Measurements from ENCODE around the gene AOPEP. TPM values are rescaled to one million over a fixed set of nuclear protein-coding genes. Genes with fewer than 3 reads are reported as not detected.

Gene AOPEP
- total RNA-seq, 1 donor from 2014 or later = 175 TPM

DNA sequence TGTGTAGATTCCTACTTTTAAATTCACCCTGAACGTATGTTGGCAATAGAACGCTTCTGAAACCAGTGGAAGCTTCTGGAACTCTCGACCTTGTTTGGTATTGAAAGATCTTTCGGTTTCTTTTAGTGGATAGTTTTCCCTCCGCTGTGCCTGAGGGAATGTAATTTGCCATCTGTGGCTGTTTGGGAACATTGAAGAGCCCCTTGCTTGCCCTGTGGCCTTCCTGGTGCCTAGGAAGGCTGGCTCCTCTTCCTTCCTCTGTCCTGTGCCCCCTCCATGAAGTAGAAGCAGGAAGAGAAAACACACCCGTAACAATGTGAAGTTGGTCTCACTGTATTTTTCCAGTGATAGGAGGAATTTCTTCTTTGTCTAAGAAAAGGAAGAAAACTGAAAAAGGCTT is 274.3 kb downstream of the AOPEP start:
- peak overlapping the region; percentile 99 for H3K27ac ChIP-seq (replicated peaks)
- TF ChIP-seq, protein P1, sequence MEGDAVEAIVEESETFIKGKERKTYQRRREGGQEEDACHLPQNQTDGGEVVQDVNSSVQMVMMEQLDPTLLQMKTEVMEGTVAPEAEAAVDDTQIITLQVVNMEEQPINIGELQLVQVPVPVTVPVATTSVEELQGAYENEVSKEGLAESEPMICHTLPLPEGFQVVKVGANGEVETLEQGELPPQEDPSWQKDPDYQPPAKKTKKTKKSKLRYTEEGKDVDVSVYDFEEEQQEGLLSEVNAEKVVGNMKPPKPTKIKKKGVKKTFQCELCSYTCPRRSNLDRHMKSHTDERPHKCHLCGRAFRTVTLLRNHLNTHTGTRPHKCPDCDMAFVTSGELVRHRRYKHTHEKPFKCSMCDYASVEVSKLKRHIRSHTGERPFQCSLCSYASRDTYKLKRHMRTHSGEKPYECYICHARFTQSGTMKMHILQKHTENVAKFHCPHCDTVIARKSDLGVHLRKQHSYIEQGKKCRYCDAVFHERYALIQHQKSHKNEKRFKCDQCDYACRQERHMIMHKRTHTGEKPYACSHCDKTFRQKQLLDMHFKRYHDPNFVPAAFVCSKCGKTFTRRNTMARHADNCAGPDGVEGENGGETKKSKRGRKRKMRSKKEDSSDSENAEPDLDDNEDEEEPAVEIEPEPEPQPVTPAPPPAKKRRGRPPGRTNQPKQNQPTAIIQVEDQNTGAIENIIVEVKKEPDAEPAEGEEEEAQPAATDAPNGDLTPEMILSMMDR (IDR thresholded peaks at IDR 0.05; ENCODE audit: borderline replicate concordance) = no peak
- H3K27me3 ChIP-seq (ENCODE audit: low read depth) = no peaks in the 10 kb centered on the region
- intact Hi-C loops (cut with micrococcal nuclease) = no loop called here
- H3K4me1 ChIP-seq = peaks cover 67% of the 10 kb centered on the region
- no peak for DNase-seq
- H3K4me3 ChIP-seq = peak overlapping the region; percentile 54
- no peaks in the 10 kb centered on the region for H3K36me3 ChIP-seq
- H3K9me3 ChIP-seq (replicated peaks) = no peaks in the 10 kb centered on the region

DNA sequence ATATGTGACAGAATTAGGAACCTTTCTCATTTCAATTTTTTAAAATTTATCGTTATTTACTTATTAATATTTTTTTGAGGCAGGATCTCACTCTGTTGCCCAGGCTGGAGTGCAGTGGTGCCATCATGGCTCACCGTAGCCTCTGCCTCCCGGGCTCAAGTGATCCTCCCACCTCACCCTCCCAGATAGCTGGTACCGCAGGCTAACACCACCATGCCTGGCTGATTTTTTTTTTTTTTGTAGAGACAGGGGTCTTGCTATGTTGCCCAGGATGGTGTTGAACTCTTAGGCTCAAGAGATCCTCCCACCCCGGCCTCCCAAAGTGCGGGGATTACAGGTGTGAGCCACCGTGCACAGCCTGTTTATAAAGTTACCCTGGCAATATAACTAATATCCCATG is 275.2 kb downstream of the AOPEP start:
- TF ChIP-seq, protein P1 (IDR thresholded peaks at IDR 0.05; ENCODE audit: borderline replicate concordance) = no peak
- no peaks in the 10 kb centered on the region for H3K36me3 ChIP-seq
- no peak for DNase-seq
- peak overlapping the region; percentile 99 for H3K27ac ChIP-seq (replicated peaks)
- H3K9me3 ChIP-seq (replicated peaks) = no peaks in the 10 kb centered on the region
- H3K4me1 ChIP-seq = peaks cover 64% of the 10 kb centered on the region
- intact Hi-C loops (cut with micrococcal nuclease) = no loop called here
- no peaks in the 10 kb centered on the region for H3K27me3 ChIP-seq (ENCODE audit: low read depth)
- no peak overlapping the region for H3K4me3 ChIP-seq

DNA sequence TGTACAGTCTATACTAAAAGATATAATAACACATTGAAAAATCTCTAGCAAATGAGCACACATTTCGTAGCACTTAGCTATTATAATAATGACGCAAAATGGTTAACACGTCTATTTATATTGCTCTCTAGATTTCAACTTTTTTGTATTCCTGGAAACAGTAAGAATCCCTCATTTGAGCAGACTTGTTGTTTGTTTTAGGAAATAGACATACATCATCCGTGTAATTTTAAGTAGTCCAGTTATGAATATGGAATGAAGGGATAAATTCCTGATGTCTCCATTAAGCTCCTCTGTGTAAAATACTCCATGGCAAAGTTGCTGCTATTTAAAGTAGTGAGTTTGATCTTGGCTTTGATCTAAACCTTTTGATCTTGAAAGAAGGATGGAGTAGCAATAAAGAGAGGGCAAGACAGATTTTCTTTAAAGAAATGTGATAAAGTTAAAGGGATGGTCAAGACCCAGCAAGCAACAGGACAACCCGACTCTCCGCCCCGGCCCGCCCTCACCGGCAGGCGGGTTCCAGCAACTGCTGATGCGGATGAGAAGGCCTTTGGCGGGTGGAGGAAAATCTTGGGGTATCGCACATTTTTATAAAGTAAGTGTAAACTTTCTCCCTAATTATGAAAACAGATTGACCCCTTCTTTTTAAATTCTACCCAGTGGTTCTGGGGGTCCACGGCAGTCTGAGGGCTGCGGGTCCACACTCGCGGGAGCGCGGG is 277.4 kb downstream of the AOPEP start:
- H3K4me1 ChIP-seq = peaks cover 77% of the 10 kb centered on the region
- no peaks in the 10 kb centered on the region for H3K27me3 ChIP-seq (ENCODE audit: low read depth)
- H3K9me3 ChIP-seq (replicated peaks) = no peaks in the 10 kb centered on the region
- H3K27ac ChIP-seq (replicated peaks) = peak overlapping the region; percentile 99
- peaks cover 7% of the 10 kb centered on the region for H3K36me3 ChIP-seq
- intact Hi-C loops (cut with micrococcal nuclease) = no loop called here
- TF ChIP-seq, protein P1 (IDR thresholded peaks at IDR 0.05; ENCODE audit: borderline replicate concordance) = peak; percentile 46
- peak; percentile 66 for DNase-seq
- H3K4me3 ChIP-seq = peak overlapping the region; percentile 85

DNA sequence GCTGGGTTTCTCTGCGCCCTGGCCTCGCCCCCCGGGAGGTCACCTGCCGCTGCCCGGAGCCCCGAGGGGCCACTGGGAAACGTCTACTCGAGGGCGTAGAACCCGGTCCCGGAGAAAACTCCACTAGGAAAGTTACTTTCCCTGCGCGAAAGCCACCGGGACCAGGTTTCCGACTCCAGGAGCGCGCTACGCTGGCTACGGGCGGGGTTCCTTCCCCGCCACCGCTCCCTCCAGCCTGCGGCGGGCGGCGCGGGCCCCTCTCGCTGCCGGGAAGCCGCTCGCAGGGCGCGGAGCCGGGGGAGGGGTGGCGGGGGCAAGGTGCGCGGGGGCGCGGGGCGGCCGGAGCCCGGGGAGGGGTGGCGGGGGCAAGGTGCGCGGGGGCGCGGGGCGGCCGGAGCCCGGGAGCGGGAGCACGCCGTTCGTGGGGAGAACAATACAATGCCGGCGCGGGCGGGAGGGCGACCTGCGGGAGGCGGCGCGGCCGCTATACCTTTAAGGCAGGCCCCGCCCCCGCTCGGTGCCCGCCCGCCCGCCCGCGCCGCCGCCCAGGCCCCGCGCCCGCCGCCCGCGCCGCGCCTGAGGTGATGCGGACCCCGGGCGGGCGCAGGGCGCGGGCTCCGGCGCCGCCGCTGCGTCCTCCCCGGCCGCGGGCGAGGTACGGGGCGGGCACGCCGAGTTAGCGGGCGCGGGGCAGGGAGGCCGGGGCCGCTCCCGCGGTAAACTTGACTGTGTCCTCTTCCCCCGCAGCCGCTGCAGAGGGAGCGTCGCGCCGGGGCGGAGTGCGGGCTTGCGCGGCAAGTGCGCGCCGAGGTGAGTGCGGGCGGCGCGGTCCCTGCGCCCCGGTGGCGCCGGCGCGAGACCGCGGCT is 278.1 kb downstream of the AOPEP start:
- TF ChIP-seq, protein P1 (IDR thresholded peaks at IDR 0.05; ENCODE audit: borderline replicate concordance) = no peak
- Histone ChIP-seq H3K36me3 (peaks cover 7% of the 10 kb centered on the region), H3K4me1 (peaks cover 84% of the 10 kb centered on the region), H3K4me3 (peak overlapping the region; percentile 85), H3K27me3 (ENCODE audit: low read depth) (no peaks in the 10 kb centered on the region), H3K27ac (replicated peaks) (peak overlapping the region; percentile 99), H3K9me3 (replicated peaks) (no peaks in the 10 kb centered on the region)
- peak; percentile 68 for DNase-seq
- intact Hi-C loops (cut with micrococcal nuclease) = loop anchor here (5.0 kb wide), 1 partner anchor 137 kb away; no protein-coding TSS in a partner anchor

DNA sequence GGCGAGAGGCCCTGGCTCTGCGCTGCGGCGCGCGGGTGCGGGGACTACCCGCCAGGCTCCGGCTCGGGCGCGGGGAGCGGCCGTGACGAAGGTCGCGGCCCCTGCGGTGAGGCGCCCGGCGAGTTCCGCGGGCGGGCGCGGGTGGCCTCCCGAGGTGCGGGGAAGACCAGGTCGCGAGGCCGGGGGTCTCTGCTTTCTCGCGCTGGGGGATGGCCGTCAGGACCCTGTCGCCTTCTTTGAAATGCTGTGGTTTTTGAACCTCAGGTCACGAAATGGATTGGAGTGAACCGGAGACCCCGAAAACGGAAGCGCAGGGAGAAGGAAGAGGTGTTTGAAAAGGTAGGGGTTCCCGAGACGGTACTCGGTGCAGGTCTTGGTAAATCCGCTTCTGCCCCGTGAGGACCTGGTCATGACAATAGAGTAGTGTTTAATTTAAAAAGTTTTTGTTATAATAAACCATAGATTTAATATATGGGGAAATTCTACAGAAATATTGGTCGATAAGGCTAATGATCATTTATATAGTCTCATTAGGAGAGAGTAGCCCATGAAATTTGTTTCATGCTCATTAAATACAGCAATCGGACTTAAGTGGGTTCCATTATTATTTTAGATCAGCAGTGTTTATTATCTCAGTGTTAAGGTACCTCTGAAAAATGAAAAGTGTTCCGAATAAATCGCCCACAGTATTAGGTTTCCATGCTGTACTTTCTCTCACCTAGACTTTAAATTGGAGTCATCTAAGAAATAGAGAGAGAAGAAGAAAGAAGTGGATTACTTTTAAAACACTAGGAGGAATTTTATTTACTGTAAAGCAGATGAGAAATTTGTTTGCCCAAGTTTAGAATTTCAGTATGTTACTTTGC is 279.0 kb downstream of the AOPEP start:
- Histone ChIP-seq H3K36me3 (peaks cover 13% of the 10 kb centered on the region), H3K4me1 (peaks cover 84% of the 10 kb centered on the region), H3K9me3 (replicated peaks) (no peaks in the 10 kb centered on the region), H3K4me3 (peak overlapping the region; percentile 85), H3K27ac (replicated peaks) (peak overlapping the region; percentile 99), H3K27me3 (ENCODE audit: low read depth) (no peaks in the 10 kb centered on the region)
- TF ChIP-seq, protein P1 (IDR thresholded peaks at IDR 0.05; ENCODE audit: borderline replicate concordance) = no peak
- DNase-seq = no peak
- intact Hi-C loops (cut with micrococcal nuclease) = loop anchor here (5.0 kb wide), 1 partner anchor 138 kb away; no protein-coding TSS in a partner anchor
